Glutamatergic neuron (in vitro differentiated cells): ENCODE measurements around the gene MDFIC. TPM values are rescaled to one million over a fixed set of nuclear protein-coding genes. Genes with fewer than 3 reads are reported as not detected.

Source experiments
- DNase-seq: peaks from one replicate; pipeline ENCODE4 v3.0.0; 2022
- H3K27ac Mint-ChIP-seq: one replicate; pipeline ENCODE4 v1.8.0; 2020; ENCODE audit warnings: mild to moderate bottlenecking, mixed read lengths, inconsistent platforms; ENCODE audit not compliant: unreplicated experiment
- H3K27me3 Mint-ChIP-seq: one replicate; pipeline ENCODE4 v1.8.0; 2020; ENCODE audit warnings: mild to moderate bottlenecking, moderate library complexity, mixed read lengths, inconsistent platforms; ENCODE audit not compliant: unreplicated experiment
- H3K36me3 Mint-ChIP-seq: one replicate; pipeline ENCODE4 v1.8.0; 2020; ENCODE audit warnings: mild to moderate bottlenecking, mixed read lengths, inconsistent platforms; ENCODE audit not compliant: unreplicated experiment
- H3K4me1 Mint-ChIP-seq: one replicate; pipeline ENCODE4 v1.8.0; 2020; ENCODE audit warnings: mild to moderate bottlenecking, low read depth, mixed read lengths, inconsistent platforms; ENCODE audit not compliant: unreplicated experiment
- H3K4me3 Mint-ChIP-seq: one replicate; pipeline ENCODE4 v1.8.0; 2020; ENCODE audit warnings: mild to moderate bottlenecking, mixed read lengths, inconsistent platforms; ENCODE audit not compliant: unreplicated experiment
- H3K9me3 Mint-ChIP-seq: one replicate; pipeline ENCODE4 v1.8.0; 2020; ENCODE audit warnings: mild to moderate bottlenecking, moderate library complexity, mixed read lengths, inconsistent platforms; ENCODE audit not compliant: unreplicated experiment
- total RNA-seq: library from RNA; stranded (reverse); fragmentation: NEBNext Ultra II Directional; extraction: Animal tissue kit (Norgen Biotek cat#: 25700); gene quantifications from one replicate; pipeline ENCODE4 v1.2.1, GENCODE V29; 2021; ENCODE audit not compliant: unreplicated experiment
- TF ChIP-seq, protein P1 (sequence below): fragments of 200-600 bp; sonication (generic); IDR thresholded peaks from one replicate; pipeline ENCODE4 v1.5.0; 2021; ENCODE audit not compliant: partially characterized antibody, unreplicated experiment

MDFIC gene
- total RNA-seq, 1 donor from 2014 or later = 0.10 TPM

DNA sequence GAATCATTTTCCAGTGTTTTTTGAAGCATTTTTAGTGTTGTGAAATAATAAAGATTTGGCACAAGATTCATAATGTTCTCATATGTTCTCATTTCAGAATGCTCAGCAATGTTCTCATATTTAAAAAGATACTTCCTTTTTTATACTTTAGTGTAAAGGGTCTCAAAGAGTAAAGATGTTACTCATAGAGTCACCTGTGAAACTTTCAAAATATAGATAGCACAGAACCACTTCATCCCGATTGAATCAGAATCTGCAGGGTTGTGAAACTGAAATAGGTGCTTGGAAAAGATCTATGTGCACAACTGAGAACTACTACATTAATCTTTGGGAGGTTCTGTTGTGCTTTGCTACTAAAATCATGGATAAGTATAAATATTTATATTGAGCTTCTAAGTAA, 144.7 kb downstream of the MDFIC start:
- no peak overlapping the region for H3K4me3 Mint-ChIP-seq
- H3K4me1 Mint-ChIP-seq = no peaks in the 10 kb centered on the region
- DNase-seq = no peak
- no peaks in the 10 kb centered on the region for H3K36me3 Mint-ChIP-seq
- no peak overlapping the region for H3K27ac Mint-ChIP-seq
- TF ChIP-seq, protein P1, sequence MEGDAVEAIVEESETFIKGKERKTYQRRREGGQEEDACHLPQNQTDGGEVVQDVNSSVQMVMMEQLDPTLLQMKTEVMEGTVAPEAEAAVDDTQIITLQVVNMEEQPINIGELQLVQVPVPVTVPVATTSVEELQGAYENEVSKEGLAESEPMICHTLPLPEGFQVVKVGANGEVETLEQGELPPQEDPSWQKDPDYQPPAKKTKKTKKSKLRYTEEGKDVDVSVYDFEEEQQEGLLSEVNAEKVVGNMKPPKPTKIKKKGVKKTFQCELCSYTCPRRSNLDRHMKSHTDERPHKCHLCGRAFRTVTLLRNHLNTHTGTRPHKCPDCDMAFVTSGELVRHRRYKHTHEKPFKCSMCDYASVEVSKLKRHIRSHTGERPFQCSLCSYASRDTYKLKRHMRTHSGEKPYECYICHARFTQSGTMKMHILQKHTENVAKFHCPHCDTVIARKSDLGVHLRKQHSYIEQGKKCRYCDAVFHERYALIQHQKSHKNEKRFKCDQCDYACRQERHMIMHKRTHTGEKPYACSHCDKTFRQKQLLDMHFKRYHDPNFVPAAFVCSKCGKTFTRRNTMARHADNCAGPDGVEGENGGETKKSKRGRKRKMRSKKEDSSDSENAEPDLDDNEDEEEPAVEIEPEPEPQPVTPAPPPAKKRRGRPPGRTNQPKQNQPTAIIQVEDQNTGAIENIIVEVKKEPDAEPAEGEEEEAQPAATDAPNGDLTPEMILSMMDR = no peak
- no peaks in the 10 kb centered on the region for H3K27me3 Mint-ChIP-seq
- no peaks in the 10 kb centered on the region for H3K9me3 Mint-ChIP-seq

DNA sequence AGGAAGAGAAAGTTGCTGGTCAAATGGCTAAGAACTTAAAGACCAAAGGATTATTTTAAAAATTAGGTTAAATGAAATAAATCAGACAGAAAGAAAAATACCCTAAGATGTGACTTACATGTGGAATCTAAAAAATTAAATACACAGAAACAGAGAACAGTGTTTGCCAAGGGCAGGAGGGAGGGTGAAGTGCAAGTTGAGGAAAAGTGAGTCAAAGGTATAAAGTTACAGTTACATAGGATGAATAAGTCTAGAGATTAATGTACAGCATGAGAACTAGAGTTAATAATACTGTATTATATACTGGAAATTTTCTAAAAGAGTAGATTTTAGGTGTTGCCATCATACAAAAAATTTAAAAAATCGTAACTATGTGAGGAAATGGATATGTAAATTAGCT, 146.3 kb downstream of the MDFIC start:
- Mint-ChIP-seq H3K27me3 (no peaks in the 10 kb centered on the region), H3K9me3 (no peaks in the 10 kb centered on the region), H3K4me1 (no peaks in the 10 kb centered on the region), H3K27ac (no peak overlapping the region), H3K4me3 (no peak overlapping the region), H3K36me3 (no peaks in the 10 kb centered on the region)
- TF ChIP-seq, protein P1 = no peak
- no peak for DNase-seq
